AG04449 (cell line): Measurements from ENCODE around the gene CLTRN.
A peak's percentile ranks its signal among the peaks of the same experiment; 100 is the strongest.

ENCODE experiments used
- CTCF ChIA-PET: fragments of 350-600 bp; formaldehyde crosslinking; extraction: SDS; loops from one replicate; lab custom pipeline; 2021; ENCODE audit warnings: antibody characterized with exemption; lab: Yijun Ruan, JAX
- POLR2A ChIA-PET: fragments of 400-600, 350-600 bp; formaldehyde crosslinking; extraction: SDS; loops from one replicate; lab custom pipeline; 2020; ENCODE audit warnings: antibody characterized with exemption, inconsistent platforms; lab: Yijun Ruan, JAX
- DNase-seq: peaks from one replicate; pipeline ENCODE4 v3.0.0-alpha.2; 2010; ENCODE audit warnings: low read depth, low spot score
- H3K4me3 ChIP-seq: 2 replicates; pipeline ENCODE4 v1.5.1; 2011; ENCODE audit warnings: low read depth, mild to moderate bottlenecking, control low read depth, low read length
- TF ChIP-seq, protein P1 (sequence below): IDR thresholded peaks from one replicate; pipeline ENCODE4 v1.5.1; 2011; ENCODE audit warnings: mild to moderate bottlenecking, moderate library complexity, low read length, control low read depth, inconsistent platforms; ENCODE audit not compliant: insufficient read depth; ENCODE audit errors: missing control alignments

Gene CLTRN

GRCh38 chrX:15686818-15687685, 22.4 kb upstream of the CLTRN start:
- CTCF ChIA-PET: interaction anchor here (0.5 to 2.0 kb wide), 10 partner anchors 12 to 1036 kb away, joined by 3 to 11 read pairs (median 3); no protein-coding TSS in a partner anchor
- POLR2A ChIA-PET: no interaction called here
- DNase-seq: no peak
- H3K4me3 ChIP-seq: no peak overlapping the region
- TF ChIP-seq, protein P1, sequence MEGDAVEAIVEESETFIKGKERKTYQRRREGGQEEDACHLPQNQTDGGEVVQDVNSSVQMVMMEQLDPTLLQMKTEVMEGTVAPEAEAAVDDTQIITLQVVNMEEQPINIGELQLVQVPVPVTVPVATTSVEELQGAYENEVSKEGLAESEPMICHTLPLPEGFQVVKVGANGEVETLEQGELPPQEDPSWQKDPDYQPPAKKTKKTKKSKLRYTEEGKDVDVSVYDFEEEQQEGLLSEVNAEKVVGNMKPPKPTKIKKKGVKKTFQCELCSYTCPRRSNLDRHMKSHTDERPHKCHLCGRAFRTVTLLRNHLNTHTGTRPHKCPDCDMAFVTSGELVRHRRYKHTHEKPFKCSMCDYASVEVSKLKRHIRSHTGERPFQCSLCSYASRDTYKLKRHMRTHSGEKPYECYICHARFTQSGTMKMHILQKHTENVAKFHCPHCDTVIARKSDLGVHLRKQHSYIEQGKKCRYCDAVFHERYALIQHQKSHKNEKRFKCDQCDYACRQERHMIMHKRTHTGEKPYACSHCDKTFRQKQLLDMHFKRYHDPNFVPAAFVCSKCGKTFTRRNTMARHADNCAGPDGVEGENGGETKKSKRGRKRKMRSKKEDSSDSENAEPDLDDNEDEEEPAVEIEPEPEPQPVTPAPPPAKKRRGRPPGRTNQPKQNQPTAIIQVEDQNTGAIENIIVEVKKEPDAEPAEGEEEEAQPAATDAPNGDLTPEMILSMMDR: peak; percentile 57

GRCh38 chrX:15683193-15683592, 18.6 kb upstream of the CLTRN start:
- no peak for DNase-seq
- no peak overlapping the region for H3K4me3 ChIP-seq
- POLR2A ChIA-PET: no interaction called here
- TF ChIP-seq, protein P1: no peak
- CTCF ChIA-PET: interaction anchor here (0.6 to 1.1 kb wide), 2 partner anchors 43 to 108 kb away, joined by 3 to 4 read pairs; no protein-coding TSS in a partner anchor

DNA sequence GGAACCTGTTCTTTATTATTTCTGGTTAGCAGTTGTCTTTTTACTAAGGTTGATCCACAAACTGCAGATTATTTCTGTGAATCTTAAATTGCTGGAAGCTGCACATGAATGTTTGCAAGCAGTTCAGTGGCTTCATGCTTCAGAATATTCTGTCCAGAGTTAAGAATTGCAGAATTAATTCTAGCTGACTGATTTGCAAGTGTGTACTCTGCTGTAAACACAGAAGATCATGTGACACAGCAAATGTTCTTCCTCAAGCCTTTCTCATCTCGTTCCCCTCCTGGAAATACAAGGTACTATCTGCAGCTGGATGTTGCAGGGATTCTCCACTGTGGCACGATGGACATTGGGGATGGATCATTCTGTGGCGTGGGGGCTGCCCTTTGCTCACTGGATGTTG, 16.8 kb upstream of the CLTRN start:
- ChIA-PET POLR2A (no interaction called here), CTCF (no interaction called here)
- no peak overlapping the region for H3K4me3 ChIP-seq
- DNase-seq: no peak
- TF ChIP-seq, protein P1: no peak

- ChIA-PET CTCF (no interaction called here), POLR2A (no interaction called here)
- H3K4me3 ChIP-seq: no peak overlapping the region
- no peak for DNase-seq
- TF ChIP-seq, protein P1: no peak
Observed at GRCh38 chrX:15680401-15680800, 15.8 kb upstream of the CLTRN start.

- H3K4me3 ChIP-seq: no peak overlapping the region
- ChIA-PET CTCF (no interaction called here), POLR2A (no interaction called here)
- no peak for DNase-seq
- TF ChIP-seq, protein P1: no peak
Observed at GRCh38 chrX:15679246-15679645, 14.6 kb upstream of the CLTRN start.

- TF ChIP-seq, protein P1: no peak
- DNase-seq: no peak
- H3K4me3 ChIP-seq: no peak overlapping the region
- CTCF ChIA-PET: no interaction called here
- POLR2A ChIA-PET: no interaction called here
Observed at GRCh38 chrX:15678339-15678738, 13.7 kb upstream of the CLTRN start.
